Effector CD8-positive, alpha-beta T cell (primary cell): ENCODE results near the gene VAC14.

Experiments used
- DNase-seq: peaks from one replicate; lab custom pipeline; 2025; lab: John Stamatoyannopoulos, UW

VAC14 gene

GRCh38 chr16:70764632-70765031 lies 36.3 kb downstream of the VAC14 start:
- DNase-seq: no peak

GRCh38 chr16:70760221-70760620 lies 40.7 kb downstream of the VAC14 start:
- DNase-seq: no peak

- DNase-seq: no peak
Observed at GRCh38 chr16:70759666-70760065, 41.3 kb downstream of the VAC14 start.

GRCh38 chr16:70758786-70759185 lies 42.2 kb downstream of the VAC14 start:
- DNase-seq: no peak

- no peak for DNase-seq
Observed at GRCh38 chr16:70757183-70757582, 43.8 kb downstream of the VAC14 start.

GRCh38 chr16:70756071-70756470 lies 44.9 kb downstream of the VAC14 start:
- no peak for DNase-seq

- DNase-seq: no peak
Observed at GRCh38 chr16:70754851-70755600, 45.9 kb downstream of the VAC14 start.

GRCh38 chr16:70754371-70754770 lies 46.6 kb downstream of the VAC14 start:
- no peak for DNase-seq

- no peak for DNase-seq
Observed at GRCh38 chr16:70753694-70754325, 47.1 kb downstream of the VAC14 start.

- DNase-seq: no peak
Observed at GRCh38 chr16:70753228-70753627, 47.7 kb downstream of the VAC14 start.

GRCh38 chr16:70752426-70752825 lies 48.5 kb downstream of the VAC14 start:
- DNase-seq: no peak

GRCh38 chr16:70751593-70751992 lies 49.4 kb downstream of the VAC14 start:
- DNase-seq: no peak

GRCh38 chr16:70750893-70751467 lies 50.0 kb downstream of the VAC14 start:
- no peak for DNase-seq

GRCh38 chr16:70749681-70750601 lies 51.0 kb downstream of the VAC14 start:
- no peak for DNase-seq

GRCh38 chr16:70749006-70749678 lies 51.8 kb downstream of the VAC14 start:
- DNase-seq: no peak

- no peak for DNase-seq
Observed at GRCh38 chr16:70747703-70748631, 53.0 kb downstream of the VAC14 start.

GRCh38 chr16:70746708-70747424 lies 54.1 kb downstream of the VAC14 start:
- DNase-seq: no peak

- DNase-seq: no peak
Observed at GRCh38 chr16:70746040-70746707, 54.8 kb downstream of the VAC14 start.

- DNase-seq: no peak
Observed at GRCh38 chr16:70745536-70746025, 55.4 kb downstream of the VAC14 start.
